Measurements from ENCODE around the gene CASKIN2.

Gene CASKIN2

DNA sequence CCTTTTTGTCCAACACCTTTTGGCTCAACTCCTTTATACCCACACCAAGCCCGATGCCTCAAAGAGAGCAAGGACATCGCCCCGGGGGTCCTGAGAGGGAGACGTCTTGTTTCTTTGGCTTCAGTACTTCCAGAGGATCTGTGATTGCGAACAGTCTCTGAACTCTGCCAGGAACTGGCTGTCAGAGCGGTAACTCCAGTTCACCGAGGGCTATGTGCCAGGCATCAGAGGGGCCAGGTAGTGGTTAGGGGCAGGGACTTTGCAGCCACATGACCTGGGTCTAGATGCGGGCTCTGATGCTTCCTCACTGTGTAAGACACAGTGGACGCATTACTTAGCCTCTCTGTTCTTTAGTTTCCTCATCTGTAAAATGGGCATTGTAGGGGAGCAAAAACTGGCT, 31.8 kb upstream of the CASKIN2 start:
- H3K4me3 ChIP-seq (ENCODE audit: control insufficient read depth, low read depth, low read length) = no peak overlapping the region
- no peak for DNase-seq (ENCODE audit: low read depth)
- TF ChIP-seq, protein P1, sequence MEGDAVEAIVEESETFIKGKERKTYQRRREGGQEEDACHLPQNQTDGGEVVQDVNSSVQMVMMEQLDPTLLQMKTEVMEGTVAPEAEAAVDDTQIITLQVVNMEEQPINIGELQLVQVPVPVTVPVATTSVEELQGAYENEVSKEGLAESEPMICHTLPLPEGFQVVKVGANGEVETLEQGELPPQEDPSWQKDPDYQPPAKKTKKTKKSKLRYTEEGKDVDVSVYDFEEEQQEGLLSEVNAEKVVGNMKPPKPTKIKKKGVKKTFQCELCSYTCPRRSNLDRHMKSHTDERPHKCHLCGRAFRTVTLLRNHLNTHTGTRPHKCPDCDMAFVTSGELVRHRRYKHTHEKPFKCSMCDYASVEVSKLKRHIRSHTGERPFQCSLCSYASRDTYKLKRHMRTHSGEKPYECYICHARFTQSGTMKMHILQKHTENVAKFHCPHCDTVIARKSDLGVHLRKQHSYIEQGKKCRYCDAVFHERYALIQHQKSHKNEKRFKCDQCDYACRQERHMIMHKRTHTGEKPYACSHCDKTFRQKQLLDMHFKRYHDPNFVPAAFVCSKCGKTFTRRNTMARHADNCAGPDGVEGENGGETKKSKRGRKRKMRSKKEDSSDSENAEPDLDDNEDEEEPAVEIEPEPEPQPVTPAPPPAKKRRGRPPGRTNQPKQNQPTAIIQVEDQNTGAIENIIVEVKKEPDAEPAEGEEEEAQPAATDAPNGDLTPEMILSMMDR (conservative IDR thresholded peaks at IDR 0.05; ENCODE audit: control insufficient read depth, insufficient read depth, low read depth, low read length) = no peak

DNA sequence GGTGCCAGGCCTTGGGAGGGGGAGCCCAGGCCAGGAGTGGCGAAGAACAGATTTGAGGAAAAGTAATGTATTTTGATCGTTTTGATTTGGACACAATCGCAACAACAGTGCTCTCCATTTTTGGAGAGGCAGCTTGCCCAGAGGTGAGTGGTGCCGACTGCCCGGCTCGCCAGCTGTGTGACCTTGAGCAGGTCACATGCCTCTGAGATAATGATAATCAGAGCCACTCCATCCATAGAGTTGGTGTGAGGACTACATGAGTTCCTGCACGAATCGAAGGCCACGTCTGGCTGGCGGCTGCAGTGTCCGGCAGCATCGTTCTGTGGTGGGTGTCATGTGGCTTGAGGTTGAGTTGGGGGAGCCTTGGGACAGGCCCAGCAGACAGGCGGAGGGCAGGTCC, 30.8 kb upstream of the CASKIN2 start:
- no peak for DNase-seq (ENCODE audit: low read depth)
- TF ChIP-seq, protein P1 (conservative IDR thresholded peaks at IDR 0.05; ENCODE audit: control insufficient read depth, insufficient read depth, low read depth, low read length) = no peak
- H3K4me3 ChIP-seq (ENCODE audit: control insufficient read depth, low read depth, low read length) = no peak overlapping the region

DNA sequence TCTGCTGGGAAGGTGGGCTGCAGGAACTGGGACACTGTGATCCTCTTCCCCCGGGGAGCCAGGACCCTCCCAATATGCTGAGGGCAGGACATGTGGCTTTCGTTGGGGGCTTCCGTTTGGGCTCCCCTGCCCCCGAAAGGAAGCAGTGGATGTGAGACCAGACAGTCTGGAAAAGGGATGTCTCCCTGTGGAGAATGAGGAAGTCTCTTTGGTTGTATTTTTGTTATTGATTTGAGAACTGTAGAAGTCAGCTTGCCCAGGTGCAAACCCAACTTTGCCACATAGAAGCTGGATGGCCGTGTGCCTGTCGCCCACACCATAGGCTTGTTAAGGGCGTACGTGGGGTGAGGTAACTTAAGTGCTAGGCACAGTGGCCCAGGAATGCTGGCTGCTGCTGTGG, 28.9 kb upstream of the CASKIN2 start:
- TF ChIP-seq, protein P1 (conservative IDR thresholded peaks at IDR 0.05; ENCODE audit: control insufficient read depth, insufficient read depth, low read depth, low read length) = no peak
- no peak overlapping the region for H3K4me3 ChIP-seq (ENCODE audit: control insufficient read depth, low read depth, low read length)
- no peak for DNase-seq (ENCODE audit: low read depth)

DNA sequence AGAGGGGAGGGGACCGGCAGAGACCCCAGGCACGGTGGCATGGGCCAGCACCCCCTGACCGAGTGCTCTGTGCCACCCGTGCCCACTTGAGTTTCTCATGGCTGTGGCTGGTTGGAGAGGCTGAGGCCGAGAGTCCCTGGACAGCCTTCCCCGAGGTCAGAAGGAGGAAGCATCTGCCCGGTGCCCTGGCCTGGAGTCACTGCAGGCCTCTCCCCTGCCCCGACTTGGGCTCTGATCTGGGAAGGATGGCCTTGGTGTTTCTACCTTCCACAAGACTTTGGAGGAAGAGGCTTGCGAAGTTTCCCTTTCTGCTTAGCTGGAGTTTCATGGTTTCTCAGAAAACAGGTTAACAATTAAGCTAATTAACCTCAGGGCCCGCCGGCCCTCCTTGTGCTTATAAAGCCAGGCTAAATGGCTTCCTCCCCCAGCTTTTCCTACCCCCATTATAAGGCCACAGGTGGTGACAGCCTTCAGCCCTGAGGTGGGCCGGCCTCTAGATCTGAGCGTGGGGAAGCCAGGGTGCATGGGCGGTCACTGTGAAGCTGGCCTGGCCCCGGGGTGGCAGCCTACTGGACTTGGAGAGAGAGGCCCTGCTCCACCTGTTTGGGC, 27.5 kb upstream of the CASKIN2 start:
- TF ChIP-seq, protein P1 (conservative IDR thresholded peaks at IDR 0.05; ENCODE audit: control insufficient read depth, insufficient read depth, low read depth, low read length) = no peak

DNA sequence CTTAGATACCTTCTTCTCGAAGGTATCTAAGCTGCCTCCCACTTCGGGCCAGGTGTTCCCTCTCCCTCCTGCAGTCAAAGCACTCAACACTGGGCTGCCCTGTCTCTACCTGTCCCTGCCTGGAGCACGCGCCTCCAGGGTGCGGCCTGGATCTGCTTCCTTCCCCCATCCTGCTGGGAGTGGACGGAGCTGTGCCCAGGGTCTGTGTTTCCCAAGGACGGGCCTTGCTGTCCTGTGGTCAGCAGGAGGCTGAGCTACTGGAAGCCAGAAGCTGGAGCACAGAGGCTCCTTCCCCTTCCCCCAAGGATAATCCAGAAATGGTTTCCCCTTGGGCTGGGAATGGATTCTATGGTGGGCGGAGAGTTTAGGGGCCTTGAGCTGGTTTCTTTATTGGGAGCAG, 26.9 kb upstream of the CASKIN2 start:
- TF ChIP-seq, protein P1 (conservative IDR thresholded peaks at IDR 0.05; ENCODE audit: control insufficient read depth, insufficient read depth, low read depth, low read length) = no peak
- no peak overlapping the region for H3K4me3 ChIP-seq (ENCODE audit: control insufficient read depth, low read depth, low read length)
- DNase-seq (ENCODE audit: low read depth) = no peak

More for the DNA sequence above, 27.5 kb upstream of the CASKIN2 start:
- no peak for DNase-seq (ENCODE audit: low read depth)
- no peak overlapping the region for H3K4me3 ChIP-seq (ENCODE audit: control insufficient read depth, low read depth, low read length)

DNA sequence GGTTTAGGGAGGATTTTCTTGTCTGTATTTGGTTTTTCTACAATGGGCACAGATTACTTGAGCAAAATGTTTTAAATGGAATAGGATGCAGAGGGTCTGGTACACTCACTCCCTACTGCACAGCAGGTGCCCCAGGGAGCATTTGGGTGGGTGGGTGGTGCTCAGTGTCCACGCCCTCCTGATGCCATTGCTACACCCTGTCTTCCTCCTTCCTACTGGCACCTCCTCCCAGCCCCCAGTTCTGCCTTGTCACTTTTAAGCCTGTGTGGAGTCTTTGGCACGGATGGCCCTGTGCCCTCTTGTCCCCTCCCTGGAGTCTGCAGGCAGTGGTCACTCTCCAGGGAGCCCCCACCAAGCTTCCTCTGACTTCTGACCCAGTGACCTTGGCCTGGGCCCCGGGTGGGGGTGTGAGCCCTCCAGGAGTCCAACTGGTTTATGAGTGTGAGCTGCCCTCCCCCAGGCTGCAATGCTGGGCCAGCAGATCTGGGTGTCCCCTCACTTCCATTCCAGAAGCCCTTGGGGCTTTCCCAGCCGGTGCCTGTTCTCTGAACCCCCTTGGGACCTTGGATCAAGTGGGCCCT, 25.7 kb upstream of the CASKIN2 start:
- DNase-seq (ENCODE audit: low read depth) = no peak
- TF ChIP-seq, protein P1 (conservative IDR thresholded peaks at IDR 0.05; ENCODE audit: control insufficient read depth, insufficient read depth, low read depth, low read length) = no peak
- H3K4me3 ChIP-seq (ENCODE audit: control insufficient read depth, low read depth, low read length) = no peak overlapping the region
